ENCODE measurements around the gene SUMF1.
"Not testable (repeated sequence)": the region's sequence is repeated elsewhere in the genome, so short reads cannot be mapped to it uniquely, and the experiment has no call there.

DNA sequence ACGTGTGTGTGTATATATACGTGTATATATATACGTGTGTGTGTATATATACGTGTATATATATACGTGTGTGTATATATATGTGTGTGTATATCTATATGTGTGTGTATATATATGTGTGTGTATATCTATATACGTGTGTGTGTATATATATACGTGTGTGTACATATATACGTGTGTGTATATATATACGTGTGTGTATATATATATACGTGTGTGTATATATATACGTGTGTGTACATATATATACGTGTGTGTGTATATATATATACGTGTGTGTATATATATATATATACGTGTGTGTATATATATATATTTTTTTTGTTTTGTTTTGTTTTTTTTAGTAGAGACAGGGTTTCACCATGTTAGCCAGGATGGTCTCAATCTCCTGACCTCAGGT, 10.3 kb downstream of the SUMF1 start:
- TF ChIP-seq EZH2 (IDR thresholded peaks at IDR 0.05; ENCODE audit: low read length, unreplicated experiment); EZH2phosphoT487 (IDR thresholded peaks at IDR 0.05; ENCODE audit: borderline replicate concordance, low read length): not testable (repeated sequence)
- TF ChIP-seq, protein P1, sequence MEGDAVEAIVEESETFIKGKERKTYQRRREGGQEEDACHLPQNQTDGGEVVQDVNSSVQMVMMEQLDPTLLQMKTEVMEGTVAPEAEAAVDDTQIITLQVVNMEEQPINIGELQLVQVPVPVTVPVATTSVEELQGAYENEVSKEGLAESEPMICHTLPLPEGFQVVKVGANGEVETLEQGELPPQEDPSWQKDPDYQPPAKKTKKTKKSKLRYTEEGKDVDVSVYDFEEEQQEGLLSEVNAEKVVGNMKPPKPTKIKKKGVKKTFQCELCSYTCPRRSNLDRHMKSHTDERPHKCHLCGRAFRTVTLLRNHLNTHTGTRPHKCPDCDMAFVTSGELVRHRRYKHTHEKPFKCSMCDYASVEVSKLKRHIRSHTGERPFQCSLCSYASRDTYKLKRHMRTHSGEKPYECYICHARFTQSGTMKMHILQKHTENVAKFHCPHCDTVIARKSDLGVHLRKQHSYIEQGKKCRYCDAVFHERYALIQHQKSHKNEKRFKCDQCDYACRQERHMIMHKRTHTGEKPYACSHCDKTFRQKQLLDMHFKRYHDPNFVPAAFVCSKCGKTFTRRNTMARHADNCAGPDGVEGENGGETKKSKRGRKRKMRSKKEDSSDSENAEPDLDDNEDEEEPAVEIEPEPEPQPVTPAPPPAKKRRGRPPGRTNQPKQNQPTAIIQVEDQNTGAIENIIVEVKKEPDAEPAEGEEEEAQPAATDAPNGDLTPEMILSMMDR (conservative IDR thresholded peaks at IDR 0.05; ENCODE audit: low read depth, low read length): not testable (repeated sequence)

Measured in PC-3 (cell line).